Colonic mucosa (tissue), 4 donors: ENCODE data around the gene MSI2. TPM values are rescaled to one million over a fixed set of nuclear protein-coding genes. Genes with fewer than 3 reads are reported as not detected.

ENCODE experiments used
- DNase-seq: peaks from one replicate; pipeline ENCODE4 v3.0.0-alpha.2; 2020
- H3K27ac ChIP-seq: fragments of 200-600 bp; one replicate; pipeline ENCODE4 v1.8.0; 2021
- H3K27me3 ChIP-seq: fragments of 200-600 bp; one replicate; pipeline ENCODE4 v1.8.0; 2021
- H3K36me3 ChIP-seq: fragments of 200-600 bp; one replicate; pipeline ENCODE4 v1.8.0; 2021
- H3K4me1 ChIP-seq: fragments of 200-600 bp; one replicate; pipeline ENCODE4 v1.8.0; 2021; ENCODE audit warnings: mild to moderate bottlenecking
- H3K4me3 ChIP-seq: fragments of 200-600 bp; one replicate; pipeline ENCODE4 v1.8.0; 2021
- H3K9ac ChIP-seq, 2 donors: one replicate each; pipeline ENCODE4 v1.7.0; 2013; ENCODE audit warnings: control low read depth in 2 of 2, low read depth in 2 of 2, low read length in 2 of 2
- H3K9me3 ChIP-seq: fragments of 200-600 bp; one replicate; pipeline ENCODE4 v1.8.0; 2021
- intact Hi-C: fragments of 100-400 bp; cut with DNase I; formaldehyde crosslinking; loops from one replicate; pipeline ENCODE4 v1.14.1; 2022
- total RNA-seq, 2 donors: library from RNA; stranded (reverse); fragmentation: NEBNext Ultra II Directional in 1 of 2; extraction: Animal tissue kit (Norgen Biotek cat#: 25700) in 1 of 2; gene quantifications; one replicate each; pipeline ENCODE4 v1.2.1, GENCODE V29; 2021
- TF ChIP-seq, protein P1 (sequence below): fragments of 200-600 bp; IDR thresholded peaks from one replicate; pipeline ENCODE4 v1.8.0; 2022; ENCODE audit warnings: antibody characterized with exemption, mild to moderate bottlenecking
- donor health status: healthy.
- donor health status: DM: no; HTN: no; CAD: no.
- donor health status: DM: no; HTN: no; CAD: no.

Gene MSI2
- total RNA-seq, 2 donors from 2014 or later, result 61.6 to 75.4 TPM

DNA sequence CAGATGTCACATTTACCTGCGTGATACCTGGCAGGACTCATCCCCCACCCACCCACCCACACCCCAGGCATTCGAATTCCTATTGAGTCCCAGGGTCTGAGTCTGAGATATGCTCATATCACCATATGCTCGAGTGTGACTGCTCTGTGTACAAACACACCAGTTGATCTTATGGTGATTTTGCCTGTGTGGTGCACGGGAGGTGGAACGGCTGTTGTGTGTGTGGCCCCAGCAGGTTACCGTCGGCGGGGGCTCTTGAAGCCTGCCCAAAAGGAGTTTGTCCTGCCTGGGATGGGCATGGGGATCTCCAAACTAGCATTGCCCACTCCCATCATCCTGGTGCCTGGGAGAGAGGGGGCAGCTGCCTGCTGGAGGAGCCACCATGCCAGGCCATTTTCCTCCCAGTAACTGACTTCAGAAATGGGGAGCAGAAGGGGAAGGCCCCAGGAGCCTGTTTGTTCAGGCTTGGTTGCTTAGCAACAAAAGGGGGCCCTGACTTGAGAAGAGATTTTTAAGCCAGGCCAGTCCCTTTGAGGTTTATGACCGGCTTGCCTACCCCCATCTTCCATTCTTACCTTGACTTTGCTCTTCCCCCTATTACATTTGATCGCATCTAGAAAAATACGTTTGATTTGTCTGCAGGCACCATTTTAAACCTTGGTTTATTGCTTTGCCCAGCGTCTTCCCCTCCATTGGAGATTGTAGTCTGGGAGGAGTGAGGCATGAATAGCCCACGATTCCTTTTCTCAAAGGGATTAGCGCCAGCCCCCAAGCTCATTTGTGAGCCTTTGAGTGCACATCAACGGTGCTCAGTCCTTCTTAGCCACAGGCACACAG, 271.1 kb downstream of the MSI2 start:
- Histone ChIP-seq H3K4me3 (no peak overlapping the region), H3K9me3 (no peaks in the 10 kb centered on the region), H3K27me3 (no peaks in the 10 kb centered on the region), H3K27ac (no peak overlapping the region), H3K4me1 (no peaks in the 10 kb centered on the region), H3K9ac (no peak overlapping the region), H3K36me3 (no peaks in the 10 kb centered on the region)
- DNase-seq, result no peak
- intact Hi-C loops, result no loop called here
- TF ChIP-seq, protein P1, sequence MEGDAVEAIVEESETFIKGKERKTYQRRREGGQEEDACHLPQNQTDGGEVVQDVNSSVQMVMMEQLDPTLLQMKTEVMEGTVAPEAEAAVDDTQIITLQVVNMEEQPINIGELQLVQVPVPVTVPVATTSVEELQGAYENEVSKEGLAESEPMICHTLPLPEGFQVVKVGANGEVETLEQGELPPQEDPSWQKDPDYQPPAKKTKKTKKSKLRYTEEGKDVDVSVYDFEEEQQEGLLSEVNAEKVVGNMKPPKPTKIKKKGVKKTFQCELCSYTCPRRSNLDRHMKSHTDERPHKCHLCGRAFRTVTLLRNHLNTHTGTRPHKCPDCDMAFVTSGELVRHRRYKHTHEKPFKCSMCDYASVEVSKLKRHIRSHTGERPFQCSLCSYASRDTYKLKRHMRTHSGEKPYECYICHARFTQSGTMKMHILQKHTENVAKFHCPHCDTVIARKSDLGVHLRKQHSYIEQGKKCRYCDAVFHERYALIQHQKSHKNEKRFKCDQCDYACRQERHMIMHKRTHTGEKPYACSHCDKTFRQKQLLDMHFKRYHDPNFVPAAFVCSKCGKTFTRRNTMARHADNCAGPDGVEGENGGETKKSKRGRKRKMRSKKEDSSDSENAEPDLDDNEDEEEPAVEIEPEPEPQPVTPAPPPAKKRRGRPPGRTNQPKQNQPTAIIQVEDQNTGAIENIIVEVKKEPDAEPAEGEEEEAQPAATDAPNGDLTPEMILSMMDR, result no peak

DNA sequence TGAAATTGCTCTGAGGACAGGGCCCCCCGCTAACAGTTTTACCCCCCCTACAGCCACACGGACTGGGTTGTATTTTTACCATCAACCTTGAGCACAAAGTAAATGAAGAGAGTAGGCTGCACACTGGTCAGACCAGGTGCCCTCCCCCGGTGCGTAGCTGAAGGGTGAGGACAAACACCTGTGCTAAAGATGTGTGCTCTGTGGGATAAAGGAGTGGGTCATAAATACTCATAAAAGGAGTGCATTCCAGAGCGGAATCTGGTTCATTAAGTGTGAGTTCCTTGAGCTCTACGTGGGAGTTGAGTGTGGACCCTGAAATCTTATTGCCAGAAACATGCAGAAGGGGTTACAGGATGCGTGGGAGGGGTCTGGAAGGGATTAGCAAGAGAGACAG, 271.7 kb downstream of the MSI2 start:
- H3K4me3 ChIP-seq, result no peak overlapping the region
- intact Hi-C loops, result no loop called here
- DNase-seq, result no peak
- no peaks in the 10 kb centered on the region for H3K9me3 ChIP-seq
- H3K27ac ChIP-seq, result no peak overlapping the region
- no peak overlapping the region for H3K9ac ChIP-seq
- TF ChIP-seq, protein P1, result no peak
- no peaks in the 10 kb centered on the region for H3K36me3 ChIP-seq
- H3K4me1 ChIP-seq, result no peaks in the 10 kb centered on the region
- no peaks in the 10 kb centered on the region for H3K27me3 ChIP-seq

DNA sequence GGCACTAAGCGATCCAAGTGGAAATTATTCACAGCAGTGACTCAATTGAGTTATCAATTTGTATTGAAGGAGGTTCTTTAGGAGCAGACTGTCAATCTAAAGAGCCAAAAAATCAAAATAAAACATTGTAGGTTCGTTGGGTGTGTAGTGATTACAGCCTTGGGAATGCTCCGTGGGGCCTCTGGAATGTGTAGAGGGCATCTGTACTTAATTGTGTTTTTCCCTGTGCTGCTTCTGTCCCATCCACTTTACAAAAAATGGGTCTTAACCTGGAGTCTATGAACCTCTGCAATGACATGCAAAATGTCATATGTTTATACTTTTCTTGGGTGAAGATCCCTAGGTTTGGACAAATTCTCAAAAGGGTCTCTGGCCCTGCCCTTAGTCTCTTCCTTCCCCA, 273.7 kb downstream of the MSI2 start:
- H3K4me1 ChIP-seq, result no peaks in the 10 kb centered on the region
- no peak for DNase-seq
- no peaks in the 10 kb centered on the region for H3K27me3 ChIP-seq
- no peaks in the 10 kb centered on the region for H3K9me3 ChIP-seq
- no peak overlapping the region for H3K27ac ChIP-seq
- no peaks in the 10 kb centered on the region for H3K36me3 ChIP-seq
- TF ChIP-seq, protein P1, result no peak
- intact Hi-C loops, result no loop called here
- no peak overlapping the region for H3K9ac ChIP-seq
- no peak overlapping the region for H3K4me3 ChIP-seq

DNA sequence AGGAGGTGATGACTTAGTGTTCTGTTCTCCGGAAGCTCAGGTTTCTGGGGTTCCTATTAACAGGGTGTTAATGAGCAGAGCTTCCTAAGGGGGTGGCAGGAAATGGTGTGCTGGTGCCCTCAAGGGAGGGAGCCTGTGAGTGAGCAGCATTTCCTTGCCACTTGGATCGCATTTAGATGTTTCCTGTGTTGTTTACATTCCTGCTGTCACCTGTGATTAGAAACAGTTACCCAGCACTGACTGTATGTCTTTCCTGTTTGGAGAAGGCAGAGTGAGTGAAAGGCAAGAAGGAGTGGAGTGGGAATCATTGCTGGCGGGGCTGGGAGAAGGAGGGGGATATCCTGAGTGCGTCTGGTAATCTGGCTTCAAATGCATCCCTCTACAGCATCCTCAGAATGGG, 274.2 kb downstream of the MSI2 start:
- Histone ChIP-seq H3K27ac (no peak overlapping the region), H3K4me1 (no peaks in the 10 kb centered on the region)

DNA sequence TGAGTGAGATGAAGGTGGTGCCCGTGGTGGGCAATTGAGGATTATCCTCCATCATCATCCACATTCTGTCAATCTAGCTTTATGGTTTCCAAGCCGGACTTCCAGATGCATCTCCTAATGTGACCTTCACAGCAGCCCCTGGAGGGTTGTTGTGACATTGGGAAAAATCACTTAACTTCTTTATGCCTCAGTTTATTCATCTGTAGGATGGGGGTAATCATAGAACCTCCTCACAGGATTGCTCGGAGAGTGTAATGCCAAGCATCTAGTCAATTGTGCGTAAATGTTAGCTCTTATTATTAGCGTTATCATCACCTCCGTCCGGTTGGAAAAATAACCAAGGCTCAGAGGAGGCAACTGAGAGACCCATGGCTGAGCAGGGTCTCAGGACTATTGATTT, 274.8 kb downstream of the MSI2 start:
- intact Hi-C loops, result no loop called here
- Histone ChIP-seq H3K9ac (no peak overlapping the region), H3K4me1 (no peaks in the 10 kb centered on the region), H3K27ac (no peak overlapping the region), H3K9me3 (no peaks in the 10 kb centered on the region), H3K4me3 (no peak overlapping the region), H3K36me3 (no peaks in the 10 kb centered on the region), H3K27me3 (no peaks in the 10 kb centered on the region)
- DNase-seq, result no peak
- TF ChIP-seq, protein P1, result no peak

More for the DNA sequence above, 274.2 kb downstream of the MSI2 start:
- Histone ChIP-seq H3K9ac (no peak overlapping the region), H3K9me3 (no peaks in the 10 kb centered on the region), H3K4me3 (no peak overlapping the region), H3K27me3 (no peaks in the 10 kb centered on the region), H3K36me3 (no peaks in the 10 kb centered on the region)
- TF ChIP-seq, protein P1, result no peak
- intact Hi-C loops, result no loop called here
- no peak for DNase-seq
